Forelimb muscle (tissue), 1 donor: ENCODE results near the gene NMRK2. TPM values are rescaled to one million over a fixed set of nuclear protein-coding genes. Genes with fewer than 3 reads are reported as not detected.
A peak's percentile ranks its signal among the peaks of the same experiment; 100 is the strongest.

Source experiments
- DNase-seq: peaks from one replicate; pipeline ENCODE4 v3.0.0-alpha.2; 2013; ENCODE audit warnings: low read depth
- polyA plus RNA-seq: library from polyadenylated mRNA; unstranded; fragments of 120-200 nt; gene quantifications from one replicate; pipeline ENCODE4 v1.2.1, GENCODE V29; 2013; ENCODE audit not compliant: insufficient read length

Gene NMRK2
- polyA plus RNA-seq, 1 donor: 285 TPM

DNA sequence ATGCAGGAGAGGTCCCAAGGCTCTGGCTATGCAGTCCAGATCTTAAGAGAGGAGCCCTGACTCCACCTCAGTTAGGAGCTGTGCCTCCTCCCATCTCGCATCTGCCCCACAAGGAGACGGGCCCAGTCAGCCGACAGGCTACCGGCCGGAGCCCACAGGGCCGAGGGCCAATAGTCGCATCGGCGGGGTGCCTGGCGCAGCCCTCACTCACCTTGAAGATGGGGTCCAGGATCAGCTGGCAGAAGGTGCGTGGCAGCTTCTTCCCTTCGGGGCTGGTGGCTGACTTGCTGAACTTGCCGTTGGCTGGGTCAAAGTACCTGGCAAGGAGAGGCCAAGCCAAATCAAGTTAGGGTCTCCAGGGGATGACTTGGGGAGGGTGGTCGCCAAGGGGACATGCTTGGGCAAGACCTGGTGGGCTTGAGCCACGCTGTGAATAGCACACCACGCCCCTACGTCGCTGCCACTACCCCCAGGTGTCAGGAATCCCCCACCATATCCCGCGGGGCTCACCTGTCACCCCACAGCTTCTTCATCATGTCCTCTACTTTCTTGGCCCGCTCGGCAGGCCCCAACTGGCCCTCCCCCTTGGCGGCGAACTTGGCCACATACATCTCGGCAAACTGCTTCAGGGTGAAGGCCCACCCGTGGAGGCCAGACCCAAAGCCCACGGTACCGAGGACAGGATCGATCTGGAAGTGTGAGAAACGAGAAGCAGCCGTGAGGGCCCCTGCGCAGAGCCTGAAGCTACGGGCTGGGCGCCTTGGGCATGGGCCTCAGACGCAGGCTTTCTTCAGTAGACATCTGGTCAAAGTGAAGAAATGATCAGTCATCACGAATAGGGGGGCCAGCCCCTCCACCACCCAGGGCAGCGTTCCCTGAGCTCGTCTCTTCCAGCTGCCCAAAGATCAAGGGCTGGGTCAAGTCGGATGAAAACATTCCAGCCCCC is 49.1 kb downstream of the NMRK2 start:
- DNase-seq: no peak

DNA sequence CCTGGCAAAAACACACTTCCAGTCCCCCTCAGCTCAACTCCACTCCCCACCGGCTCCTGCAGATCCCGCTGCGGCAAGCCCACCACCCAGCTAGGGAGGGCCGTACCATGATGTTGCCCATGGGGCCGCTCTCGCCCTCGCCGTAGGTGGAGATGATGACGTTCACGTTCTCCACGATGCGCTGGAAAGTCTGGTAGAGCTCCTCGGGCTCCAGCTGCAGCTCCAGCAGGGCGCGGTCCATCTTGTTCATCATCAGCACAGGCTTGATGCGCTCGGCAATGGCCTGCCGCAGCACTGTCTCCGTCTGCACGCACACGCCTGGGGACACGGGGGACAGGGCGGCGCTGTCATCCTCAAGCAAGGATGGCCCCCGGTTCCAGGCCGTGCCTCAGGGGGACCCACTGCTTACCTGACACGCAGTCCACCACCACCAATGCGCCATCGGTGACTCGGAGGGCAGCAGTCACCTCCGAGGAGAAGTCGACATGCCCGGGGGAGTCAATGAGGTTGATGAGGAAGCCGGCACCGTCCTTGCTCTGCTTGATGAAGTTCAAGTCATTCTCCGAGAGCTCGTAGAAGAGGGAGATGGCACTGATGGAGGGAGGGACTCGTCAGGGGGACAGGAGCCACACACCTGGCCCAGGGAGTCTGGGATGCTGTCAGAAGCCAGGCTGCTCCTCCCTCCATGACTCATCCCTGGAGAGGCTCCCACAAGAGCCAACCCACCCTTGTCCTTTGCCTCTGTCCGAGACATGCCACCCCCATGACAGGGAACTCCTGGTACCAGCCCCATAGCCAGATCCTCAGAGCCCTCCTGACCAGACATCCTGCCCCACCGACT is 50.1 kb downstream of the NMRK2 start:
- DNase-seq: no peak

DNA sequence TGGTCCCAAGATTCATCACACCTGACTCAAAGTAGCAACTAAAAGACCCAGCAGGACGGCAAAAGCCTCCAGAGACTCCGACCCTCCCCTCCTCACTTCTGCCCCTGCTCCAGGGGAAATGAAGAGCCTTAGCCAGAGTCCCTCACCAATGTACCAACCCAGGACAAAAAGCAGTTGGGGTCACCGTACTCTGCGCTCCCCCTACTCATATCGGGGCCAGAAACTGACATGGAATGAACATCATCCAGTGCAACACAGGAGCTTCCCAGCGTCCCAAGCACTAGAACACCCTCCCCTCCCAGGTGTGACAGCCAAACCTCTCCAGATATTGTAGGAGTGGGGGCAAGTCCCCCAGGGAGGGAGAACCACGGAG is 50.7 kb downstream of the NMRK2 start:
- DNase-seq: no peak

DNA sequence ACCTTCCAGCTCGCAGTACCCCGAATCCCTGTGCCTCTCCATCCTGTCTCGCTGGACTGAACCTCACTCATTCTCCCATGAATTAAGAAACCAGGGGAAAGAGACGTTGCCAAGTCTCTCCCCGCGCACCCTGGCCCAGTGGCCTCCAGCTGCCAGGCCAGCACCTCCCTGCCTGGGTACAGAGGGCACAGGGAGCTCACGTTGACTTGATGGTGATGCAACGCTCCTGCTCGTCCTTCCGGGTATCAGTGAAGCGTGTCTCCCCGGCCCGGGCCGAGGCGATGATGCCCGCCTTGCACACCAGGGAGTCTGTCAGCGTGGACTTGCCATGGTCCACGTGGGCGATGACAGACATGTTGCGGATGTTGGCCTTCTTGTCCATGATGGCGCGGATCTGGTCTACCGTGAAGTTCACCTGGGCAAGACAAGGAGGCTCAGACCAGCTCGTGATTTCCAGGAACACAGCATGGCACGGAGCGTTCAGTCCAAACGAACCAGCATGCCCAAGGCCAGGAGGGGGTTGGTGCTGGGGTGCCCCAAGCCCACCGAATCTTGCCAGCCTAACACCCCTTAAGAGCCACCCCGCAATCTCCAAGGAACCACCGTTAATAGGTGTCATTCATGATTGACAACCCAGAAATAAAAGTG is 51.2 kb downstream of the NMRK2 start:
- no peak for DNase-seq

DNA sequence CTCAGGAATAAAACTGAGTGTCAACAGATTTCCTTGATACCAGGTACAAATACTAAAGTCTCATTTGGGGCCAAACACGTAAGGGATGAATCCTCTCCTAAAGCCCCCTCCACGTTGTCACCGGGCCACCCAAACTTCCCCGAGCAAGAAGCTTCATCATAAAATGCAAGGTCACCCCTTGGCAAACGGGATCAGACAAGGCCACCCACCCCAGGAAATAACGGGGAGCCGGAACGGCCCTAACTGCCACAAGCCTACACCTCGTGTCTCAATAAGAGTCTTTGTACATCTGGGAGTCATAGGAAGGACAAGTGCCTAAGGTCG is 51.7 kb downstream of the NMRK2 start:
- no peak for DNase-seq

DNA sequence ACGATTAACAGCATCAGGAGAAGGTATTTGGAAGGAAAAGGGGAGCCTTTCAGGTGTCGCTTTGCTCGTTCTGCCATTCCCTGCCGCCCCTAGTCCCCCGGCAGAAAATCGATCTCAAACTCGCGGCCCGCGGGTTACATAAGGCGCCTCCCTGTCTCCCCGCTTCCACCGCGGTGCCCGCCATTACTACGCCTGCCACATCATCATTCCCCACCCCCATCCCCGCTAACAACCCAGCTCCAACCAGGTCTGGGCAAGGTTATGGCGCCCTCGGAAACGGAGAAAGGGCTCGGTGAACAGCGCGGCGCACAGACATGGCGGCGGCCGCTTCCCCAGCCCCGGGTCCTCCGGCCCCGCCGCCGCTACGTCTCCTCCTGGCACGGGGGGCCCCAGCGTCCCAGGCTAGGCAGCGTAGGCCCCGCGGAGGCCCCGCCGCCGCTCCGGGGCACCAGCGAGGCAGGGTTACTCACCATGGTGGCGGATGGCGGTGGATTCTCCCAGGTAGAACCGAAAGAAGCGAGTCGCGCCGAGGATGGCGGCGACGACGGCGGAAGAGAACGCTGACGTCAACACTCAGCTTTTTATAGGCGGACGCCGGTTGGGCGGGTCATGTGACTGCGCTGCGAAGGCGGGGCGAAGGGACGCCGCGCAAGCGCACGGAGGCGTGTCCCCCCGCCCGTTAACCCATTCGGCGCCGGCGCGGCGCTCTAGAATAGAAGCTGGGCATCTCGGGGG is 52.2 kb downstream of the NMRK2 start, which contains the start of gene EEF2:
EEF2 (minus strand) TSS at position 556 of the 735 bp plus-strand sequence; CDS start at position 473, 83 bp downstream.
- peak; percentile 85 for DNase-seq

DNA sequence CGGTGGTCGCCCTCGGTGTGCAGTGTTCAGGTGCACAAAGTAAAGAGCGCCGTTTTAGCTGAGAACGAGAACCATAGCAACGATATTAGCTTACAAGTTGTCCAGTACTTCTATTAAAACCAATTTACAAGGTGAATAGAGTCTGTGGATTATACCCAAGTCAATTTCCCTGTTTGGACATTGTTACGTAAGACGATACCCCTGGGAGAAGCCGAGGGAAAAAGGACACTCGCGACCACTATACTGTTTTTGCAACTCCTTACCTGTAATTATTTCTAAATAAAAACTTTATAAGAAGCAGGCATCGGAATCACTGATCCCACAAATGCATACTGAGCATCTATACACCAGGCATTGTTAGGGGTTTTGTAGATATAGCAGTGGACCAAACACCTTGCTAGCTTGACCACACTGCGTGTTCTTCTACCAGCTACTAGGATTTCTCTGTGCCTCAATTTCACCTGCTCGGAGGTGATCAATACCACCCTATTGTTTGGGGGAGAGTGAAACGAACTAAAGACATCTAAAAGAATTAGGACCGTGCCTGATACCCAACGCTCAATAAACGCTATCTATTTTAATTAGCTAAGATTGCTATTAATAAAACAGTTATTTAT is 52.9 kb downstream of the NMRK2 start:
- no peak for DNase-seq

DNA sequence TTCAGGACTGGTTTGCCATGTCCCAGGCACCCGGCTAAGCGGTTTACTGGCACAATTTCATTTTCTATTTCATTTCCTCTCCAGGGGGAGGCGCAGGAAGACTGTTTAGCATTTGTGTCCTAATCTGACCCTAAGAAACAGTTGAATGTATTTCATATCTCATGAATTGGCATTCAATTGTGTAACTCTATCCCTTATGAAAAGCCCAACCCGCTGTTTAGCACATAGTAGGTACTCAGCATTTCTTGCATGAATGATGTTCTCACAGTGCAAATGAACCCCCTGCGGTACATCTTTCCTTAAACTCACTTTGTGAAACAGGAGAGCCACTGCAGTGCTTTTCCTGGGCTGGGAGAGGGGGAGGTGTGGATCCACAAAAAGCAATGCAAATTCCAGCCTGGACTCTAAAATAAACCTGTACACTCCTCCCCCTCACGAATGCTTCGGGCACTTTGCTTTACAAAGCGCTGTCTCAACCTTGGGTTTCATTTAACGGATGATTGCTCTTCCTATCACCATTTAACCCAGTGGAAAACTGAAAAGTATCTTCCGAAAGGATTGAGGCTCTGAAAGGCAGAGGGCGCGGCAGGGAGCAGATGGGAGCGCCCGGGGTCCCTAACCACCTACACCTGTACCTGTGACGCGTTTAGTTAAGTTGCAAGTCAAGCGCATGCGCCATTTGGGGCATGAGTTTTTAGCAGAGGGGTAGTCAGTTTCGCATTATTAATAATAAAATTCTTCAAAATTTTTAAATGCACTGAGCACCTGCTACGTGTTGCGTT is 53.6 kb downstream of the NMRK2 start:
- DNase-seq: no peak

DNA sequence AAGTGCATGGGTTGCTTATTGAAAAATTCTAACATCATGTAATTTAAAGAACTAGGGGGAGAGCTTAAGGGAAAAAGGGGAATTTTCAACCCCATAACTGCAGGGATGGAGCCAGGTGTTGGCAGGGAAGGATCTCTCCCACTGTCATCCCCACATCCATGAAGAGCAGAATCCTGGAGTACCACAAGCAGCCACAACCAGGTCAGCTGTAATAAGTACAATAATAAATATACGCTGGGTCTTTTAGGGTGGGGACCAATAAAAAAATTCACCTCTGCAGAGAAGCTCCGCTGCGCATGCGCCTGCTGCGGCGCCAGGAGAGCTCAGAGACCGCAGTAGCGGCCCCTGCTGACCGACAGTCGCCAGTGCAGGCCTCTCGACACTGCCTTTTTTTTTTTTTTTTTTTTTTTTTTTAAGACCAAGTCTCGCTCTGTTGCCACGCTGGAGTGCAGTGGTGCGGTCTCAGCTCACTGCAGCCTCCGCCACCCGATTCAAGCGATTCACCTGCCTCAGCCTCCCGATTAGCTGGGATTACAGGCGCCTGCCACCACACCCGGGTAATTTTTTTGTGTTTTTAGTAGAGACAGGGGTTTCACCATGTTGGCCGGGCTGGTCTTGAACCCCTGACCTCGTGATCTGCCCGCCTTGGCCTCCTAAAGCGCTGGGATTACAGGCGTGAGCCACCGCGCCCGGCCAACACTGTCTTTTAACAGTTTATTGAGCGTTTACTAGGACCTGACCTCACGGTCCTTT is 54.9 kb downstream of the NMRK2 start:
- DNase-seq: no peak

DNA sequence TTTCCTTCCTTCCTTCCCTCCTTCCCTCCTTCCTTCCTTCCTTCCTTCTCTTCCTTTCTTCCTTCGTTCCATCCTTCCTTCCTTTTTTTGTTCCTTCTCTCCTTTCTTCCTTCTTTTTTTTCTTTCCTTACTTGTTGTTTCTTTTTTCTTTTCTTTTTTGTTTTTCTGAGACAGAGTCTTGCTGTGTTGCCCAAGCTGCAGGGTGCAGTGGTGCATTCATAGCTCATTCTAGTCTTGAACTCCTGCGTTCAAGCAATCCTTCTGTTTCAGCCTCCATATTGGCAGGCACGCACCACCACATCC is 57.9 kb downstream of the NMRK2 start:
- DNase-seq: no peak

Other genes starting within 250 kb of the NMRK2 start
- gene PIP5K1C, start 232.6 kb upstream of the NMRK2 start, polyA plus RNA-seq: 22.0 TPM
- gene TJP3, start 224.7 kb upstream of the NMRK2 start, polyA plus RNA-seq: 0.46 TPM
- 13.1 TPM for gene APBA3, start 171.4 kb upstream of the NMRK2 start, polyA plus RNA-seq
- gene MRPL54, start 170.4 kb upstream of the NMRK2 start, polyA plus RNA-seq: 26.0 TPM
- not detected for gene RAX2, start 160.8 kb upstream of the NMRK2 start, polyA plus RNA-seq
- 1.4 TPM for gene MATK, start 146.7 kb upstream of the NMRK2 start, polyA plus RNA-seq
- 0.05 TPM for gene ZFR2, start 64.0 kb upstream of the NMRK2 start, polyA plus RNA-seq
- 1.2 TPM for gene ATCAY, start 52.4 kb upstream of the NMRK2 start, polyA plus RNA-seq
- 100 TPM for gene DAPK3, start 38.0 kb downstream of the NMRK2 start, polyA plus RNA-seq
- 2,855 TPM for gene EEF2, start 52.4 kb downstream of the NMRK2 start, polyA plus RNA-seq
- gene PIAS4, start 74.7 kb downstream of the NMRK2 start, polyA plus RNA-seq: 25.0 TPM
- 8.0 TPM for gene ZBTB7A, start 133.8 kb downstream of the NMRK2 start, polyA plus RNA-seq
- gene MAP2K2, start 191.1 kb downstream of the NMRK2 start, polyA plus RNA-seq: 119 TPM
- not detected for gene CREB3L3, start 220.6 kb downstream of the NMRK2 start, polyA plus RNA-seq
- gene SIRT6, start 249.5 kb downstream of the NMRK2 start, polyA plus RNA-seq: 11.2 TPM
- 2.9 TPM for gene ANKRD24, start 249.6 kb downstream of the NMRK2 start, polyA plus RNA-seq